BE2C (cell line): ENCODE results near the gene TEX11.
"Not testable (repeated sequence)": the region's sequence is repeated elsewhere in the genome, so short reads cannot be mapped to it uniquely, and the experiment has no call there.

ENCODE experiments used
- DNase-seq: peaks from one replicate; pipeline ENCODE4 v3.0.0-alpha.2; 2020
- H3K27me3 ChIP-seq: fragments of 250-450 bp; sonication (Bioruptor Pico); 2 replicates; pipeline ENCODE4 v1.5.1; 2020; ENCODE audit warnings: mild to moderate bottlenecking
- H3K36me3 ChIP-seq: fragments of 250-450 bp; sonication (Bioruptor Pico); 2 replicates; pipeline ENCODE4 v1.5.1; 2020; ENCODE audit warnings: mild to moderate bottlenecking
- H3K4me1 ChIP-seq: fragments of 250-450 bp; sonication (Bioruptor Pico); 2 replicates; pipeline ENCODE4 v1.5.1; 2020
- H3K4me3 ChIP-seq: 2 replicates; pipeline ENCODE4 v1.5.1; 2011; ENCODE audit warnings: low read depth, low read length
- H3K9me3 ChIP-seq: fragments of 250-450 bp; sonication (Bioruptor Pico); 2 replicates; pipeline ENCODE4 v1.5.1; 2020
- CTCF ChIP-seq: IDR thresholded peaks from 2 replicates; pipeline ENCODE4 v1.5.1; 2012; ENCODE audit warnings: mild to moderate bottlenecking, low read depth, low read length

TEX11 gene

DNA sequence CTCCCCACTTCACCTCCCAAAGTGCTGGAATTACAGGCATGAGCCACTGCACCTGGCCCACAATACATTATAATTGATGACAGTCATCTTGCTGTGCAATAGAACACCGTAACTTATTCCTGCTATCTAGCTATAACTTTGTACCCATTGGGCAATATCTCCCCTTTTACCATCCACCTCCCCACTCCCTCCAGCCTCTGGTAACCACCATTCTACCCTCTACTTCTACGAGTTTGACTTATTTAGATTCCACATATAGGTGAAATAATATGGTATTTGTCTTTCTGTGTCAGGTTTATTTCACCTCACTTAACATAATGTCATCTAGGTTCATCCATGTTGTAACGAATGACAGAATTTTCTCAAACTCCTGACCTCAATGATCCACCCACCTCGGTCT lies 8.2 kb upstream of the TEX11 start:
- Histone ChIP-seq H3K9me3 (no peaks in the 10 kb centered on the region), H3K36me3 (no peaks in the 10 kb centered on the region), H3K4me3 (no peak overlapping the region), H3K27me3 (no peaks in the 10 kb centered on the region), H3K4me1 (no peaks in the 10 kb centered on the region)
- DNase-seq, result no peak
- no peak for TF ChIP-seq CTCF

GRCh38 chrX:70907900-70908299 lies 611 bp downstream of the TEX11 start:
- Histone ChIP-seq H3K4me3 (no peak overlapping the region), H3K9me3 (no peaks in the 10 kb centered on the region), H3K4me1 (no peaks in the 10 kb centered on the region), H3K27me3 (no peaks in the 10 kb centered on the region), H3K36me3 (no peaks in the 10 kb centered on the region)
- TF ChIP-seq CTCF, result no peak
- no peak for DNase-seq

GRCh38 chrX:70901465-70901864 lies 7.0 kb downstream of the TEX11 start:
- H3K4me3 ChIP-seq, result no peak overlapping the region
- H3K36me3 ChIP-seq, result no peaks in the 10 kb centered on the region
- H3K9me3 ChIP-seq, result no peaks in the 10 kb centered on the region
- DNase-seq, result no peak
- H3K27me3 ChIP-seq, result no peaks in the 10 kb centered on the region
- no peak for TF ChIP-seq CTCF
- H3K4me1 ChIP-seq, result no peaks in the 10 kb centered on the region

DNA sequence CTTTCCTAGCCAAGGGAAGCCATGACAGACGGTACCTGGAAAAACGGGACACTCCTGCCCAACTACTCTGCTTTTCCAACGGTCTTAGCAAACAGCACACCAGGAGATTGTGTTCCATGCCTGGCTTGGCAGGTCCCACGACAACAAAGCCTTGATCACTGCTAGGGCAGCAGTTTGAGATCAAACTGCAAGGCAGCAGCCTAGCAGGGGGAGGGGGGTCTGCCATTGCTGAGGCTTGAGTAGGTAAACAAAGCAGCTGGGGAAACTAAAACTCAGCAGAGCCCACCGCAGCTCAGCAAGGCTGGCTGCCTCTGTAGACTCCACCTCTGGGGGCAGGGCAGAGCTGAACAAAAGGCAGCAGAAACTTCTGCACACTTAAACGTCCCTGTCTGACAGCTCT lies 18.1 kb downstream of the TEX11 start:
- H3K4me3 ChIP-seq, H3K9me3 ChIP-seq, H3K36me3 ChIP-seq, H3K27me3 ChIP-seq, DNase-seq, H3K4me1 ChIP-seq: not testable (repeated sequence)

DNA sequence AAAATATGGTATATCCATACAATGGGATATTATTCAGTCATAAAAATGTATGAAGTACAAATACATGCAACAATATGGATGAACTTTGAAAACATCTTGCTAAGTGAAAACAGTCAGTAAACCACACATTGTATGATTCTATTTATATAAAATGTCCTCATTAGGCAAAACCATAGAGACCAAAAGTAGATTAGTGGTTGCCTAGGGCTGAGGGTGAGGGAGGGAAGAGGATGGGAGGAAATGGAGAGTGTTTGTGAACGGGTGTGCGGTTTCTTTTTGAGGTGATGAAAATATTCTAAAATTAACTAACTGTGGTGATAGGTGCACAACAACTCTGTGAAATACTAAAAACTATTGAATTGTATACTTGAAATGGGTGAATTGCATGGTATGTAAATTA lies 29.6 kb downstream of the TEX11 start:
- DNase-seq, result no peak
- Histone ChIP-seq H3K4me3 (no peak overlapping the region), H3K36me3 (no peaks in the 10 kb centered on the region), H3K27me3 (no peaks in the 10 kb centered on the region), H3K4me1 (no peaks in the 10 kb centered on the region), H3K9me3 (no peaks in the 10 kb centered on the region)
- no peak for TF ChIP-seq CTCF

- H3K4me1 ChIP-seq, result no peaks in the 10 kb centered on the region
- no peak for DNase-seq
- no peaks in the 10 kb centered on the region for H3K36me3 ChIP-seq
- H3K27me3 ChIP-seq, result no peaks in the 10 kb centered on the region
- H3K4me3 ChIP-seq, result no peak overlapping the region
- H3K9me3 ChIP-seq, result no peaks in the 10 kb centered on the region
- TF ChIP-seq CTCF, result no peak
These were observed 56.2 kb downstream of the TEX11 start for GRCh38 chrX:70852294-70852693.

DNA sequence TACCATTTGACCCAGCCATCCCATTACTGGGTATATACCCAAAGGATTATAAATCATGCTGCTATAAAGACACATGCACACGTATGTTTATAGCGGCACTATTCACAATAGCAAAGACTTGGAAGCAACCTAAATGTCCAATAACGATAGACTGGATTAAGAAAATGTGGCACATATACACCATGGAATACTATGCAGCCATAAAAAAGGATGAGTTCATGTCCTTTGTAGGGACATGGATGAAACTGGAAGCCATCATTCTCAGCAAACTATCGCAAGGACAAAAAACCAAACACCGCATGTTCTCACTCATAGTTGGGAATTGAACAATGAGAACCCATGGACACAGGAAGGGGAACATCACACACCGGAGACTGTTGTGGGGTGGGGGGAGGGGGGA lies 64.4 kb downstream of the TEX11 start:
- not testable (repeated sequence) for H3K9me3 ChIP-seq, H3K4me3 ChIP-seq, H3K36me3 ChIP-seq, H3K27me3 ChIP-seq, H3K4me1 ChIP-seq, DNase-seq

GRCh38 chrX:70843620-70844019 lies 64.9 kb downstream of the TEX11 start:
- not testable (repeated sequence) for DNase-seq, H3K9me3 ChIP-seq

More at GRCh38 chrX:70843620-70844019, 64.9 kb downstream of the TEX11 start:
- not testable (repeated sequence) for H3K4me1 ChIP-seq, H3K36me3 ChIP-seq, H3K27me3 ChIP-seq, H3K4me3 ChIP-seq
